H1 (cell line): Measurements from ENCODE around the gene SERINC5. TPM values are rescaled to one million over a fixed set of nuclear protein-coding genes. Genes with fewer than 3 reads are reported as not detected.

Source experiments
- CTCF ChIA-PET: fragments of 300-600 bp; sonication (Branson Sonifier 250); formaldehyde crosslinking; loops from one replicate; lab custom pipeline; 2021; ENCODE audit not compliant: partially characterized antibody; lab: Charles Lee
- POLR2A ChIA-PET: fragments of 300-600 bp; sonication (Branson Sonifier 250); formaldehyde crosslinking; loops from one replicate; lab custom pipeline; 2021; ENCODE audit warnings: inconsistent platforms; ENCODE audit not compliant: partially characterized antibody; lab: Charles Lee
- DNase-seq, 2 experiments: peaks; one replicate each; pipeline versions ENCODE4 v3.0.0 to v3.0.0-alpha.2; 2010 to 2022; ENCODE audit warnings: low spot score in 2 of 2, low read depth in 1 of 2, mixed read lengths in 1 of 2
- FAIRE-seq: peaks from 2 replicates; lab custom pipeline; 2011; peaks lifted over from hg19 to GRCh38; lab: Jason Lieb, UNC
- H2AFZ ChIP-seq: 2 replicates; pipeline ENCODE4 v1.8.1; 2012; ENCODE audit warnings: low read length, inconsistent platforms
- H2AK5ac ChIP-seq: 2 replicates; pipeline ENCODE4 v1.6.1; 2013; ENCODE audit warnings: low read depth, low read length
- H2BK120ac ChIP-seq: replicated peaks from 2 replicates; pipeline ENCODE3; 2013; ENCODE audit warnings: low read depth, low read length, inconsistent platforms
- H2BK12ac ChIP-seq: 2 replicates; pipeline ENCODE4 v1.6.1; 2013; ENCODE audit warnings: low read depth, low read length
- H2BK15ac ChIP-seq: 2 replicates; pipeline ENCODE4 v1.6.1; 2013; ENCODE audit warnings: low read length
- H2BK20ac ChIP-seq: 2 replicates; pipeline ENCODE4 v1.6.1; 2013; ENCODE audit warnings: low read length
- H2BK5ac ChIP-seq: 2 replicates; pipeline ENCODE4 v1.6.1; 2013; ENCODE audit warnings: low read depth, low read length
- H3K14ac ChIP-seq: 2 replicates; pipeline ENCODE4 v1.6.1; 2013; ENCODE audit warnings: inconsistent platforms; ENCODE audit not compliant: insufficient read length
- H3K18ac ChIP-seq: 2 replicates; pipeline ENCODE4 v1.6.1; 2013; ENCODE audit warnings: low read length; ENCODE audit errors: extremely low read depth
- H3K23ac ChIP-seq: 2 replicates; pipeline ENCODE4 v1.6.1; 2013; ENCODE audit warnings: inconsistent platforms; ENCODE audit not compliant: insufficient read length
- H3K23me2 ChIP-seq: 2 replicates; pipeline ENCODE4 v1.6.1; 2013; ENCODE audit warnings: low read depth, low read length
- H3K27ac ChIP-seq: 2 replicates; pipeline ENCODE4 v1.6.1; 2011; ENCODE audit warnings: low read depth, low read length, inconsistent platforms
- H3K27me3 ChIP-seq, 4 experiments: replicated peaks in 1 of 4; 1 replicate in 1 of 4; 2 replicates in 3 of 4; pipeline versions ENCODE4 v1.6.1 to v1.8.1; 2011 to 2013; ENCODE audit warnings: low read length in 3 of 4, mild to moderate bottlenecking in 3 of 4, inconsistent platforms in 2 of 4, mixed read lengths in 2 of 4, moderate library complexity in 1 of 4; ENCODE audit not compliant: control insufficient read depth in 3 of 4, insufficient read depth in 3 of 4; ENCODE audit errors: extremely low read depth in 1 of 4
- H3K36me3 ChIP-seq, 4 experiments: 2 replicates each; pipeline versions ENCODE4 v1.6.1 to v1.8.1; 2011 to 2013; ENCODE audit warnings: mild to moderate bottlenecking in 4 of 4, low read length in 3 of 4, moderate library complexity in 2 of 4, control low read depth in 1 of 4, inconsistent platforms in 1 of 4; ENCODE audit not compliant: insufficient read depth in 4 of 4, control insufficient read depth in 2 of 4
- H3K4ac ChIP-seq: replicated peaks from 2 replicates; pipeline ENCODE3; 2013; ENCODE audit warnings: low read length, low read depth, mixed read lengths, inconsistent platforms; ENCODE audit not compliant: insufficient read length
- H3K4me1 ChIP-seq, 4 experiments: replicated peaks in 1 of 4; 1 replicate in 1 of 4; 2 replicates in 3 of 4; pipeline versions ENCODE4 v1.6.1 to v1.8.1; 2011 to 2013; ENCODE audit warnings: low read length in 3 of 4, inconsistent platforms in 2 of 4, mixed read lengths in 1 of 4; ENCODE audit not compliant: insufficient read depth in 4 of 4, control insufficient read depth in 3 of 4
- H3K4me2 ChIP-seq, 2 experiments: 2 replicates each; pipeline versions ENCODE4 v1.6.1 to v1.8.1; 2011 to 2013; ENCODE audit warnings: low read depth in 2 of 2, low read length in 2 of 2, control low read depth in 1 of 2, inconsistent platforms in 1 of 2, mild to moderate bottlenecking in 1 of 2; ENCODE audit not compliant: insufficient read depth in 1 of 2
- H3K4me3 ChIP-seq, 4 experiments: fragments of 200-600, 300-600 bp in 1 of 4; sonication (generic), shearing (Covaris generic), sonication (Bioruptor Twin) in 1 of 4; 2 replicates each; pipeline versions ENCODE4 v1.5.1 to v1.8.1; 2011 to 2016; ENCODE audit warnings: low read length in 4 of 4, low read depth in 3 of 4, control low read depth in 2 of 4, inconsistent platforms in 2 of 4, mild to moderate bottlenecking in 2 of 4, mixed read lengths in 1 of 4, moderate library complexity in 1 of 4; ENCODE audit not compliant: insufficient read depth in 2 of 4; ENCODE audit errors: extremely low read depth in 1 of 4
- H3K56ac ChIP-seq: replicated peaks from 2 replicates; pipeline ENCODE3; 2013; ENCODE audit warnings: low read depth, mild to moderate bottlenecking, mixed read lengths, low read length, inconsistent platforms; ENCODE audit not compliant: insufficient read length
- H3K79me1 ChIP-seq: 2 replicates; pipeline ENCODE4 v1.6.1; 2013; ENCODE audit warnings: low read depth, low read length, control low read depth
- H3K79me2 ChIP-seq, 2 experiments: 2 replicates each; pipeline versions ENCODE4 v1.6.1 to v1.8.1; 2012 to 2013; ENCODE audit warnings: low read length in 2 of 2, mild to moderate bottlenecking in 2 of 2, inconsistent platforms in 1 of 2; ENCODE audit not compliant: insufficient read depth in 2 of 2, control insufficient read depth in 1 of 2
- H3K9ac ChIP-seq, 4 experiments: replicated peaks in 1 of 4; 1 replicate in 1 of 4; 2 replicates in 3 of 4; pipeline versions ENCODE4 v1.6.1 to v1.8.1; 2011 to 2013; ENCODE audit warnings: low read depth in 3 of 4, low read length in 3 of 4, control low read depth in 2 of 4, mild to moderate bottlenecking in 2 of 4, moderate library complexity in 2 of 4, inconsistent platforms in 1 of 4; ENCODE audit errors: extremely low read depth in 1 of 4
- H3K9me3 ChIP-seq, 2 experiments: 2 replicates each; pipeline versions ENCODE4 v1.6.1 to v1.8.1; 2012 to 2013; ENCODE audit warnings: mild to moderate bottlenecking in 2 of 2, moderate library complexity in 2 of 2, control low read depth in 1 of 2, inconsistent platforms in 1 of 2, low read depth in 1 of 2, low read length in 1 of 2, mixed read lengths in 1 of 2; ENCODE audit not compliant: insufficient read depth in 2 of 2
- H4K20me1 ChIP-seq, 2 experiments: replicated peaks in 1 of 2; 2 replicates each; pipeline versions ENCODE3 to v1.8.1; 2011 to 2013; ENCODE audit warnings: inconsistent platforms in 2 of 2, low read length in 2 of 2, mild to moderate bottlenecking in 1 of 2; ENCODE audit not compliant: insufficient read depth in 2 of 2, control insufficient read depth in 1 of 2
- H4K5ac ChIP-seq: 2 replicates; pipeline ENCODE4 v1.6.1; 2013; ENCODE audit warnings: low read length, low read depth, mixed read lengths, inconsistent platforms; ENCODE audit not compliant: insufficient read length
- H4K8ac ChIP-seq: 2 replicates; pipeline ENCODE4 v1.8.0; 2013; ENCODE audit warnings: mild to moderate bottlenecking, moderate library complexity, low read length, inconsistent platforms; ENCODE audit not compliant: insufficient read depth; ENCODE audit errors: extremely low read depth
- H4K91ac ChIP-seq: replicated peaks from 2 replicates; pipeline ENCODE3; 2013; ENCODE audit warnings: low read length, mixed read lengths, inconsistent platforms; ENCODE audit not compliant: insufficient read length
- CBX5 ChIP-seq: fragments of 300-800, 300-1000 bp; sonication (generic); IDR thresholded peaks from 2 replicates; pipeline ENCODE4 v1.7.1; 2016; ENCODE audit warnings: antibody characterized with exemption, low read length, low read depth
- CEBPB ChIP-seq: IDR thresholded peaks from 2 replicates; pipeline ENCODE4 v1.6.1; 2012; ENCODE audit warnings: low read depth, low read length
- CHD2 ChIP-seq: IDR thresholded peaks from 2 replicates; pipeline ENCODE4 v1.6.1; 2012; ENCODE audit warnings: low read length, improper control_type of control experiment
- KDM5A ChIP-seq: fragments of 200-600 bp; IDR thresholded peaks from 2 replicates; pipeline ENCODE4 v1.7.1; 2012; ENCODE audit warnings: mild to moderate bottlenecking, low read length, inconsistent platforms, mixed read lengths
- MAFK ChIP-seq: IDR thresholded peaks from 2 replicates; pipeline ENCODE4 v1.6.1; 2012; ENCODE audit warnings: low read depth, mild to moderate bottlenecking, improper control_type of control experiment, low read length
- NRF1 ChIP-seq: IDR thresholded peaks from 2 replicates; pipeline ENCODE4 v1.6.1; 2011; ENCODE audit warnings: mild to moderate bottlenecking, low read depth, low read length, improper control_type of control experiment
- POLR2AphosphoS5 ChIP-seq: IDR thresholded peaks from 2 replicates; pipeline ENCODE4 v1.6.1; 2011; ENCODE audit warnings: low read depth, low read length
- RBBP5 ChIP-seq: IDR thresholded peaks from 2 replicates; pipeline ENCODE4 v1.7.1; 2012; ENCODE audit warnings: low read depth, mild to moderate bottlenecking, inconsistent platforms, low read length, moderate library complexity, borderline replicate concordance
- SAP30 ChIP-seq: fragments of 300-600 bp; sonication (generic); IDR thresholded peaks from 2 replicates; pipeline ENCODE4 v1.7.1; 2012; ENCODE audit warnings: low read length, moderate library complexity, mild to moderate bottlenecking, inconsistent platforms; ENCODE audit not compliant: insufficient read depth, insufficient replicate concordance
- SIRT6 ChIP-seq: IDR thresholded peaks from one replicate; pipeline ENCODE4 v1.7.1; 2012; ENCODE audit warnings: low read length, inconsistent platforms
- SUZ12 ChIP-seq: fragments of 200-600 bp; sonication (generic); IDR thresholded peaks from 2 replicates; pipeline ENCODE4 v1.6.1; 2012; ENCODE audit warnings: mild to moderate bottlenecking, inconsistent platforms, low read length, moderate library complexity, mixed read lengths
- TCF12 ChIP-seq: IDR thresholded peaks from 2 replicates; pipeline ENCODE4 v1.6.1; 2011; ENCODE audit warnings: low read depth, mild to moderate bottlenecking, low read length
- ZNF274 ChIP-seq: IDR thresholded peaks from 2 replicates; pipeline ENCODE4 v1.7.0; 2012; ENCODE audit warnings: low read length, borderline replicate concordance; ENCODE audit errors: extremely low read depth
- WGBS, 2 experiments: shearing (Covaris generic) in 1 of 2; methylation state at CpG; one replicate each; pipeline versions ENCODE4 v1.1.6 to v1.1.7; 2013 to 2015; ENCODE audit warnings: low lambda C conversion rate in 2 of 2, mixed read lengths in 2 of 2, inconsistent platforms in 1 of 2, low coverage in 1 of 2, missing lambda C conversion rate in 1 of 2; ENCODE audit not compliant: insufficient replicate concordance in 2 of 2, insufficient coverage in 1 of 2, insufficient read length in 1 of 2; ENCODE audit errors: extremely low coverage in 1 of 2, missing lambda C conversion rate in 1 of 2; 5-methylcytosine and 5-hydroxymethylcytosine counted together
- polyA plus RNA-seq, 7 experiments: library from polyadenylated mRNA; depleted of rRNA in 3 of 7; stranded (reverse) in 5 of 7; unstranded in 2 of 7; fragments of >200 nt in 5 of 7; fragments of 200-250 nt in 2 of 7; gene quantifications; 1 replicate in 5 of 7; 2 replicates in 1 of 7; 4 replicates in 1 of 7; pipeline versions ENCODE4 v1.2.1 to v1.2.3, GENCODE V29; 2011 to 2013; ENCODE audit warnings: missing spikeins in 2 of 7, mixed read lengths in 2 of 7
- total RNA-seq: library from RNA; stranded (reverse); fragmentation: NEBNext Ultra II Directional; extraction: Animal tissue kit (Norgen Biotek cat#: 25700); gene quantifications from 2 replicates; pipeline ENCODE4 v1.2.1, GENCODE V29; 2021
- TF ChIP-seq, protein P1 (sequence below): IDR thresholded peaks from 2 replicates; pipeline ENCODE4 v1.6.1; 2011; ENCODE audit warnings: low read length, improper control_type of control experiment

Gene SERINC5
- total and polyA plus RNA-seq, 2 of the 8 experiments (the other 6 are each of a cell fraction or from before 2014, with no cell fraction given) = 32.2 to 149 TPM

DNA sequence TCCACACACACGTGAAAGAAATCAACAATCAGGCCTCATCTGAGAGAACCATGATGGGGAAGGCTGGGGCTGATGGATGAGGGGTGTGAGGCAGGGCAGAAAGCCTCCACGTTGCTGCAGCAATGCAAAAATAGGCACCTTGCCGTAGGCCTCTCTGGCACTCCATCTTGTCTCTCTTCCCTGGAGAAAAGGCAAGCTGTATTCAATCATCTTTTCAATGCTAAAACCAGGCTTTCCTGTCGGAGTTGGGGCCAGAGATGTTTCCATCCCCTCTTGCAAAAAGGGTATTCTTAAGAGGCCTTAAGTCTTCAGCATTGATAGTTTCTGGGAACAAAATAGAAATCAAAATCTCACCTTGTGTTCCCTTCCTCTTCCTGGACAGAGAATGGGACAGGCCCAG, 139.8 kb downstream of the SERINC5 start:
- H2BK15ac ChIP-seq = no peak overlapping the region
- H3K4me3 ChIP-seq = no peak overlapping the region
- no peaks in the 10 kb centered on the region for H3K23me2 ChIP-seq
- no peak overlapping the region; the same call in 1 of the 2 replicates for H2BK20ac ChIP-seq
- H3K9ac ChIP-seq = no peak overlapping the region
- no peaks in the 10 kb centered on the region for H4K20me1 ChIP-seq
- WGBS, 2 experiments = 84% methylated on average over 4 of the region's 4 CpGs; no CpG with 5 or more reads in 1 of the 2 experiments
- no peaks in the 10 kb centered on the region for H3K79me1 ChIP-seq
- no peak overlapping the region for H4K5ac ChIP-seq
- no peak overlapping the region for H2AK5ac ChIP-seq
- no peak overlapping the region for H3K14ac ChIP-seq
- no peak overlapping the region for H3K56ac ChIP-seq
- H2BK5ac ChIP-seq = no peak overlapping the region
- no peak overlapping the region for H3K27ac ChIP-seq
- H2BK12ac ChIP-seq = no peak overlapping the region
- FAIRE-seq (no peak), DNase-seq (no peak)
- CTCF ChIA-PET = interaction anchor here (0.9 to 3.1 kb wide), 7 partner anchors 9 to 287 kb away, joined by 3 to 15 read pairs (median 3); no protein-coding TSS in a partner anchor
- H3K18ac ChIP-seq = no peak overlapping the region
- POLR2A ChIA-PET = interaction anchor here (0.6 to 1.0 kb wide), 2 partner anchors 11 to 333 kb away, joined by 3 to 6 read pairs; no protein-coding TSS in a partner anchor
- no peak overlapping the region for H4K8ac ChIP-seq
- H3K27me3 ChIP-seq = no peaks in the 10 kb centered on the region
- H3K4me1 ChIP-seq = peaks cover 0 to 7% (median 7%) of the 10 kb centered on the region in 4 experiments; a peak in 4 of 7 replicates
- H3K9me3 ChIP-seq = peaks cover 0 to 3% of the 10 kb centered on the region in 2 experiments; a peak in 1 of 4 replicates
- H3K4ac ChIP-seq = no peak overlapping the region
- H3K23ac ChIP-seq = no peak overlapping the region
- no peak overlapping the region for H2BK120ac ChIP-seq
- no peak overlapping the region for H2AFZ ChIP-seq
- H4K91ac ChIP-seq = no peak overlapping the region
- no peak overlapping the region for H3K4me2 ChIP-seq
- no peaks in the 10 kb centered on the region for H3K36me3 ChIP-seq
- no peaks in the 10 kb centered on the region for H3K79me2 ChIP-seq
- TF ChIP-seq POLR2AphosphoS5 (no peak), KDM5A (no peak), RBBP5 (no peak), CBX5 (no peak), SUZ12 (no peak), MAFK (no peak), NRF1 (no peak), SAP30 (no peak), ZNF274 (no peak), TCF12 (no peak), SIRT6 (no peak), CEBPB (no peak), CHD2 (no peak)
- TF ChIP-seq, protein P1, sequence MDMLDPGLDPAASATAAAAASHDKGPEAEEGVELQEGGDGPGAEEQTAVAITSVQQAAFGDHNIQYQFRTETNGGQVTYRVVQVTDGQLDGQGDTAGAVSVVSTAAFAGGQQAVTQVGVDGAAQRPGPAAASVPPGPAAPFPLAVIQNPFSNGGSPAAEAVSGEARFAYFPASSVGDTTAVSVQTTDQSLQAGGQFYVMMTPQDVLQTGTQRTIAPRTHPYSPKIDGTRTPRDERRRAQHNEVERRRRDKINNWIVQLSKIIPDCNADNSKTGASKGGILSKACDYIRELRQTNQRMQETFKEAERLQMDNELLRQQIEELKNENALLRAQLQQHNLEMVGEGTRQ = no peak
